AG04449 (cell line): ENCODE data around the gene HSPBAP1.

ENCODE experiments used
- CTCF ChIA-PET: fragments of 350-600 bp; formaldehyde crosslinking; extraction: SDS; loops from one replicate; lab custom pipeline; 2021; ENCODE audit warnings: antibody characterized with exemption; lab: Yijun Ruan, JAX
- POLR2A ChIA-PET: fragments of 400-600, 350-600 bp; formaldehyde crosslinking; extraction: SDS; loops from one replicate; lab custom pipeline; 2020; ENCODE audit warnings: antibody characterized with exemption, inconsistent platforms; lab: Yijun Ruan, JAX
- DNase-seq: peaks from one replicate; pipeline ENCODE4 v3.0.0-alpha.2; 2010; ENCODE audit warnings: low read depth, low spot score
- H3K4me3 ChIP-seq: 2 replicates; pipeline ENCODE4 v1.5.1; 2011; ENCODE audit warnings: low read depth, mild to moderate bottlenecking, control low read depth, low read length
- CTCF ChIP-seq: IDR thresholded peaks from one replicate; pipeline ENCODE4 v1.5.1; 2011; ENCODE audit warnings: mild to moderate bottlenecking, moderate library complexity, low read length, control low read depth, inconsistent platforms; ENCODE audit not compliant: insufficient read depth; ENCODE audit errors: missing control alignments

HSPBAP1 gene

GRCh38 chr3:122697952-122698620 is 95.5 kb downstream of the HSPBAP1 start:
- no peak for DNase-seq
- no peak for TF ChIP-seq CTCF
- ChIA-PET POLR2A (no interaction called here), CTCF (interaction anchor here (1.0 to 1.2 kb wide), 2 partner anchors 19 to 296 kb away, joined by 3 read pairs; no protein-coding TSS in a partner anchor)
- no peak overlapping the region for H3K4me3 ChIP-seq

DNA sequence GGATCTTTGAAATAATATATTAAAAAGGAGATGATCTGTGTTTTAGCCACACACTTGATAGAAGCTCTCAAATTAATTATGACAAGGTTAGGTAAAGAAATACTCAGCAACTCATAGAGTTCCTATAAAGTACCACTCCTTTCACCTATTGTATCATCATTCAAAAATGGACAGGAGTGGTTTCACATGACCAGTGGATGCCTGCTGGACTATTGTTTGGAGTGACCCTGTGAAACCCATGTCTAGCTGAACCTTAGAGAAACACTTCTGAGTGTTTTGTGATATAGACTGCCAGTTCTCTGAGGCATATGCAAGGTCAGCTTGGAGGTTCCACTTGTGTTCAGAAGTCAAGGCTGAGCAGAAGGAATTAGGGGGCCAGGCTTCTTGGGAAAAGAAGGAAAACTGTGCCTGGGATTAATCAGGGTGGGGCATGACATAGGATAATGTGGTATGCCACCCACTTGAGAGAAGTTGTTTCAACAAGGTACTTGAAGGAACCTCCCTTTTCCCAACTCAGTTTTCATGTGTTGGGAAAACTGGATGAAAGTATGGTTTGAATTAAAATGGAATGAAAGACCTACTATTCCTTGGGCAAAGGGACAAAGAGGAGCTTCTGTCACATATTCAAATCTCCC is 97.6 kb downstream of the HSPBAP1 start:
- CTCF ChIA-PET, result interaction anchor here (1.1 to 1.4 kb wide), 2 partner anchors 8 to 17 kb away, joined by 5 to 10 read pairs; no protein-coding TSS in a partner anchor
- no peak for DNase-seq
- POLR2A ChIA-PET, result no interaction called here
- no peak overlapping the region for H3K4me3 ChIP-seq
- no peak for TF ChIP-seq CTCF

- ChIA-PET POLR2A (interaction anchor here (0.7 kb wide), 1 partner anchor 136 kb away, joined by 4 read pairs; no protein-coding TSS in a partner anchor), CTCF (interaction anchor here (0.7 to 1.4 kb wide), 3 partner anchors 9 to 127 kb away, joined by 5 to 10 read pairs (median 7); no protein-coding TSS in a partner anchor)
- no peak for TF ChIP-seq CTCF
- no peak overlapping the region for H3K4me3 ChIP-seq
- no peak for DNase-seq
Observed at GRCh38 chr3:122694966-122695365, 98.7 kb downstream of the HSPBAP1 start.

GRCh38 chr3:122692674-122693073 is 101.0 kb downstream of the HSPBAP1 start:
- CTCF ChIA-PET, result no interaction called here
- POLR2A ChIA-PET, result no interaction called here

DNA sequence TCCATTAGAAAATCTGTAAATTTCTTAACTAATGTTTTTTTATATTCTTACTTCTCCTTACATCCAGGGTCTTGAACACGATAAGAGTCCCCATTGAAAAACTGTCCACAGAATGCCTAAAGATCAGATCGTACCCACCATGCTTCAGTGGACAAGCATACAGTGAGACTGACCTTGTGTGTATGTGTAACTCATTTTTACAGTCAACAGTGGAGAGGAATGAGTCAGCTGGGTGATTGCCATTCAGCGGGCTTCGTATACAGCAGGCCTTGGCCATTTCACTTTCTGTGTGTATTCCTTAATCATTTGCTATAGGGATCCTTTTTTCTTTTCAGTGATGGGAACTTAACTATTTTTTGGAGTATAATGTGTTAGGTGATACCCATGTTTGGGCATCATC is 102.4 kb downstream of the HSPBAP1 start:
- ChIA-PET CTCF (no interaction called here), POLR2A (no interaction called here)
- no peak for TF ChIP-seq CTCF
- no peak for DNase-seq
- H3K4me3 ChIP-seq, result no peak overlapping the region

More at GRCh38 chr3:122692674-122693073, 101.0 kb downstream of the HSPBAP1 start:
- DNase-seq, result no peak
- no peak for TF ChIP-seq CTCF
- no peak overlapping the region for H3K4me3 ChIP-seq

GRCh38 chr3:122690096-122690495 is 103.5 kb downstream of the HSPBAP1 start:
- H3K4me3 ChIP-seq, result no peak overlapping the region
- TF ChIP-seq CTCF, result no peak
- CTCF ChIA-PET, result interaction anchor here (1.1 to 2.2 kb wide), 2 partner anchors 10 to 129 kb away, joined by 3 to 13 read pairs; partner anchors contain the start of gene PARP14
- DNase-seq, result no peak
- POLR2A ChIA-PET, result no interaction called here
